Measurements from ENCODE around the gene CCL8.

Gene CCL8

DNA sequence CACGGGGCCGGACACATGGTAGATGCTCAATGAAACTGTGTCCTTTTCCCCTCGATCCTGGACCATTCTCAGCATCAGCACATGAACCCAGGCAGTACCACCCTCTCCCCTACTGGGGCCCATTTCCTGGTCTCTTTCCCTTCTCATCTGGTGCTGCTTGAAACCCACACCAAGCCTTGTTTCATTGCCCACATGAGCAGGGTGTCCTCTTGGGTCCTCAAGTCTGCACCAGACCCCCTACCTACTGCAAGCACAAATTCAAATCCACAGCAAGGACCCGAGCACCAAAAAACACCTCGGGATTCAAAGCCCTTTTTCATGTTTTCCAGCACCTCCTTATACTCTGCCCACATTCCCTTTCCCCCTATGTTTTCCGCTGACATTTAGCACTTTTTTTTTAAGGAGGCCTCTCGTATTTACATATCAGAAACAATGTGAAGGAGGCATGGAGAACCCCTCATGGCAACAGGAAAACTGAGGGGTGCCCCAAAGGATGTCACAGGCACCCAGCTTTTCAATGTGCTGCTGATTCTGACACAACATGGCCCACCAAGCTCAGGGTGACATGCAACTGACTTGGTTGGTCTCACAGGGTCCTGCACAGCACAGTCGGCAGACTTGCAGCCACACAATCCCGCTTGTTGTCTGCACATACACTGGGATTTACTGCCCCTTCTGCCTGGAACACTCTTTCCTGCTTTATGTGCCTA lies 48.4 kb downstream of the CCL8 start:
- no peak for TF ChIP-seq CTCF (IDR thresholded peaks at IDR 0.05; ENCODE audit: insufficient read depth, low read length, missing control alignments)
- ChIA-PET POLR2A (no interaction called here), CTCF (interaction anchor here (0.6 to 1.9 kb wide), 6 partner anchors 164 to 753 kb away, joined by 3 to 7 read pairs (median 4); no protein-coding TSS in a partner anchor)
- H3K4me3 ChIP-seq (ENCODE audit: low read depth, low read length) = no peak overlapping the region
- no peak for DNase-seq (ENCODE audit: low read depth, low spot score)

GRCh38 chr17:34368196-34368945 lies 49.1 kb downstream of the CCL8 start:
- CTCF ChIA-PET = interaction anchor here (0.6 to 2.4 kb wide), 5 partner anchors 7 to 752 kb away, joined by 3 to 13 read pairs (median 5); no protein-coding TSS in a partner anchor
- POLR2A ChIA-PET = no interaction called here
- no peak overlapping the region for H3K4me3 ChIP-seq (ENCODE audit: low read depth, low read length)
- no peak for DNase-seq (ENCODE audit: low read depth, low spot score)
- TF ChIP-seq CTCF (IDR thresholded peaks at IDR 0.05; ENCODE audit: insufficient read depth, low read length, missing control alignments) = no peak

DNA sequence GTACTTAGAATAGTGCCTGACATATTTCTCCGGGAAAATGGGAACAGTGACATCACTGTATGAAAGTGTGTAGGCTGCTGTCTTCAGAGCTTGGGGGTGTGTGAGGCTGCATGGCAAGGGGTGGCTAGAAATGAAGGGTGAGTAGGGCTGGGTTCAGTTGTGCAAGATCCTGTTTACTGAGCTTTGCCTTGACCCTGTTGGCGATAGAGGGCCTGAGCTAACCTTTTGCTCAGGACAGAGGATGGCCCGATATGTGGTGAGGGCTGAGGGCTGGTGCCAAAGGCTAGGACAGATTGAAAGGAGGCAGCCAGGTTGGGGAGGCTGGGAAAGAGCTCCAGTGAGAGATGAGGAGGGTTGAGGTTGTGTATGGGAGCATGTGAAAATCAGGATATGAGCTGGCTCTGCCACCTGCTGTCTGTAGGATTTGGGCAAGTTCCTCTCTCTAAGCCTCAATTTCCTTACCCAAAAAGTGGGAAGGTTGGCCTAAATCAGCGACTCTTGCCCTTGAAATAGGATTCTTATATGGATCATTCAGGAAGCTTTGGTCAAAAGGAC lies 49.8 kb downstream of the CCL8 start:
- no peak for TF ChIP-seq CTCF (IDR thresholded peaks at IDR 0.05; ENCODE audit: insufficient read depth, low read length, missing control alignments)
- ChIA-PET CTCF (interaction anchor here (0.9 to 2.4 kb wide), 5 partner anchors 8 to 172 kb away, joined by 3 to 13 read pairs (median 6); no protein-coding TSS in a partner anchor), POLR2A (no interaction called here)
- no peak overlapping the region for H3K4me3 ChIP-seq (ENCODE audit: low read depth, low read length)
- DNase-seq (ENCODE audit: low read depth, low spot score) = no peak

DNA sequence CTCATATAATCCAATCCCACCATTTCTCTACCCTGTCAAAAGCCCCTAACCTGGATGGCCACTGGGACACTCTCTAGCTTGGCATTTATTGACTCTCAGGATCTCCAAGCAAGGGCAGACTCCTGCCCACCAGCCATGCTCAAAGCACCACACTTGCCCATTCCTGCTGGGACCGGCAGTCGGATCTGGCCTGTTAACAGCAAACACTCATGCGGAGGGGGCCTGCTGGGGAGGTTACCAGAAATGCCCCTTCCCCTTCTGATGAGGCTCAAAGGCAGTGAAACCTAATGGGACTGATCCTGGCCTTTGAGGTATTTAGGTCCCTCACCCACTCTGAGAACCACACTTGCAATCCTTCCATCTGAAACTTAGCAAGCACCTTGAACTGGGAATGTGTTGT lies 50.3 kb downstream of the CCL8 start:
- no peak for TF ChIP-seq CTCF (IDR thresholded peaks at IDR 0.05; ENCODE audit: insufficient read depth, low read length, missing control alignments)
- ChIA-PET CTCF (interaction anchor here (0.9 to 2.4 kb wide), 5 partner anchors 9 to 172 kb away, joined by 3 to 13 read pairs (median 6); no protein-coding TSS in a partner anchor), POLR2A (no interaction called here)
- H3K4me3 ChIP-seq (ENCODE audit: low read depth, low read length) = no peak overlapping the region
- DNase-seq (ENCODE audit: low read depth, low spot score) = no peak

DNA sequence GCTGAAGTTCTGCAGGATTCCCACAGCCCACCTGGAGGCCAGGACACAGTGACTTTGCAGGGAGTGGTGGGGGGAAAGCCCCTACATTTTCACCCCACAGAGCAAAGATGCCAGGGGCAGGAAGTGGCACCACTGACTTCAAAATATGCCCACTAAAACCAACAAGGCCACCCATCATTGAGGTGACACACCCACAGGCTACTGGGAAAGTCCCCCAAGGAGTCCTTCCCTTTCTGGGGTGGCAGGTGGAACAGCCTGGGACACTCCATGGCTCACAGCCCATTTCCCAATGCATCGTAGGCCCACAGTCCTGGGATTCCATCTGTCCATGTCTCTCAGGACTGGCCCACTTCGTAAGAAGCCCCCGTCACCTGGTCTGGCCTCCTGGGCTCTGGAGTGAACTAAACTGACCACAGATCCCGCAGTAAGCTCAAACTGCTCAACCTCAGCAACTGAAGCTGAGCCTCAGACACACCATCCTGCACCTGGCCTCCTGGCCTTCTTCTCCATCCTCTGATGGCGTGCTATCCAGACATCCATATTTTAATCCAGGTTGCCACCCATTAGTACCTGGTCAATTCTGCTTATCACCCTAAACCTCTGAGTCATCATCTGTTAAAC lies 51.3 kb downstream of the CCL8 start:
- POLR2A ChIA-PET = no interaction called here
- H3K4me3 ChIP-seq (ENCODE audit: low read depth, low read length) = no peak overlapping the region
- TF ChIP-seq CTCF (IDR thresholded peaks at IDR 0.05; ENCODE audit: insufficient read depth, low read length, missing control alignments) = no peak
- CTCF ChIA-PET = interaction anchor here (1.4 to 2.4 kb wide), 3 partner anchors 9 to 169 kb away, joined by 3 to 13 read pairs (median 6); no protein-coding TSS in a partner anchor
- DNase-seq (ENCODE audit: low read depth, low spot score) = no peak
